Embryonic facial prominence (tissue), 1 donor: ENCODE measurements around the gene XPC.

ENCODE experiments used
- DNase-seq: peaks from one replicate; pipeline ENCODE4 v3.0.0-alpha.2; 2016; ENCODE audit errors: extremely low spot score

Gene XPC

GRCh38 chr3:14147617-14148016 is 30.8 kb downstream of the XPC start:
- no peak for DNase-seq

GRCh38 chr3:14147066-14147435 is 31.4 kb downstream of the XPC start:
- no peak for DNase-seq

GRCh38 chr3:14146381-14147065 is 31.9 kb downstream of the XPC start:
- no peak for DNase-seq

- DNase-seq: no peak
These were observed 32.6 kb downstream of the XPC start for GRCh38 chr3:14145670-14146380.

- no peak for DNase-seq
These were observed 33.2 kb downstream of the XPC start for GRCh38 chr3:14145236-14145635.

GRCh38 chr3:14144423-14145075 is 33.9 kb downstream of the XPC start:
- DNase-seq: peak; percentile 83

GRCh38 chr3:14143271-14144225 is 34.9 kb downstream of the XPC start:
- DNase-seq: no peak

GRCh38 chr3:14142567-14143270 is 35.7 kb downstream of the XPC start:
- DNase-seq: no peak

GRCh38 chr3:14141602-14142341 is 36.6 kb downstream of the XPC start:
- no peak for DNase-seq

- DNase-seq: no peak
These were observed 37.3 kb downstream of the XPC start for GRCh38 chr3:14141144-14141543.

- no peak for DNase-seq
These were observed 37.7 kb downstream of the XPC start for GRCh38 chr3:14140668-14141067.

GRCh38 chr3:14139771-14140170 is 38.6 kb downstream of the XPC start:
- no peak for DNase-seq

GRCh38 chr3:14138878-14139655 is 39.3 kb downstream of the XPC start:
- DNase-seq: no peak

- DNase-seq: no peak
These were observed 40.1 kb downstream of the XPC start for GRCh38 chr3:14138109-14138877.

GRCh38 chr3:14137445-14137844 is 41.0 kb downstream of the XPC start:
- no peak for DNase-seq

- no peak for DNase-seq
These were observed 41.4 kb downstream of the XPC start for GRCh38 chr3:14137004-14137403.

GRCh38 chr3:14135581-14135980 is 42.8 kb downstream of the XPC start:
- no peak for DNase-seq

GRCh38 chr3:14134291-14134690 is 44.1 kb downstream of the XPC start:
- DNase-seq: no peak

- no peak for DNase-seq
These were observed 44.5 kb downstream of the XPC start for GRCh38 chr3:14133876-14134275.
